Mucosa of gallbladder (tissue), 1 donor: ENCODE measurements around the gene GPR31. TPM values are rescaled to one million over a fixed set of nuclear protein-coding genes. Genes with fewer than 3 reads are reported as not detected.

Experiments
- DNase-seq: peaks from one replicate; pipeline ENCODE4 v3.0.0-alpha.2; 2020; ENCODE audit warnings: low spot score
- total RNA-seq: library from RNA; stranded (reverse); gene quantifications from one replicate; pipeline ENCODE4 v1.2.1, GENCODE V29; 2021
- donor health status: DM: no; HTN: no; CAD: no.

GPR31 gene
- total RNA-seq, 1 donor from 2014 or later: not detected

DNA sequence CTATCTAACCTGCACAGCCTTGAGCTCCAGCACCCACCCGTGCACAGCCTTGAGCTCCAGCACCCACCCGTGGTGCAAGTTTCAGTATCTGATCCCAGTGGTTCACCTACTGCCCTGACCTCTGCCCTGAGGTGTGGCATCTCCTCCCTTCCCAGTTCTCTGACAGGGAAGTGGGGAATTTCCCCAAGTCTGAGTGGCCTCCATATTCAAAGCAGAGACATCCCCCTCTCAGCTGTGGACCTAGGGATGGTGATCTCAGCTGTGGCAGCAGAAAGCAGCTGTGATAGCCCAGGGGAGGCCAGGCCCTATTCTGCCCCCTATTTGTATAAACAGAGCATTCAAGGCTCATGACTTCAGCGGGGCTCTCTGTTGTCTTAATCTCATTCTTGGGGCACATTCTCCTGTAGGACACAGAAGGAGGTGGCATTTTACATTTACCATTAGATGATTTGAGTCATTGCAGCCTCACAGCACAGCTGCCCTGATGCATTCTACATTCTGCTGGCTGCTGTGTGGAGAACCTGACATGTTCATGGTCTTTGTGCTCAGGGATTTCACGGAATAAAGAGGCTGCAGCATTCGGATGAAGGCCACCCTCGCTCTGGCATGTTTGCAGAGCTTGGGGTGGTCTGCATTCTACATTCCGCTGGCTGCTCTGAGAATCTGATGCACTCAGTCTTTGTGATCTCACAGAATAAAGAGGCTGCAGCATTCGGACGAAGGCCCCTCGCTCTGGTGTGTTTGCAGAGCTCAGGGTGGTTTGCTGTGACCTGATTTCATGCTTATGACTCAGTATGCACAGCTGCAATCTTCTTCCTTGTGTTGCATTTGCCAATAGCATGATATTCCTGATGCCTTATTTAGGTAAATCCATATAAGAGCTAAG lies 16.9 kb downstream of the GPR31 start:
- DNase-seq: no peak

DNA sequence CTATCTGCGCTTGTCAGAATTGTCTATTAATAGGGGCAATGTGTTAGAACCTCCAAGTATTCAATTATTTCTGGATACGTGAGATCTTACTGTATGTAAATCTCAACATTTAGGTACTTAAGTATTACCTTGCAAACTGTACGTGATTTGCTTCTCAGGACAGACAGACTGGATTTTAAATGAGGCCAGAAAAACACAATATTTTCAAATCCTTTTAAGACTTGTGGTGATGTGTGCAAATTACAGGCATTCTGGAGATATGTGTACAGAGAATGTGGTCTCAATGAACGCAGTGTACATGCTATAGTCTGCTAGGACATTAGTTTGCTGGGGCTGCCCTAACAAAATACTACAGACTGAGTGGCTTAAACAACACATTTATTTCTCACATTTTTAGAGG lies 18.0 kb downstream of the GPR31 start:
- DNase-seq: no peak

- DNase-seq: no peak
Observed at GRCh38 chr6:167137881-167138280, 19.9 kb downstream of the GPR31 start.

DNA sequence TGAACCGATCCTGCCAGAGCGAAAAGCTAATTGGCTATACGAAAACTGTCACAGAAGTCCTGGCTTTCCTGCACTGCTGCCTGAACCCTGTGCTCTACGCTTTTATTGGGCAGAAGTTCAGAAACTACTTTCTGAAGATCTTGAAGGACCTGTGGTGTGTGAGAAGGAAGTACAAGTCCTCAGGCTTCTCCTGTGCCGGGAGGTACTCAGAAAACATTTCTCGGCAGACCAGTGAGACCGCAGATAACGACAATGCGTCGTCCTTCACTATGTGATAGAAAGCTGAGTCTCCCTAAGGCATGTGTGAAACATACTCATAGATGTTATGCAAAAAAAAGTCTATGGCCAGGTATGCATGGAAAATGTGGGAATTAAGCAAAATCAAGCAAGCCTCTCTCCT lies 20.7 kb downstream of the GPR31 start:
- no peak for DNase-seq

GRCh38 chr6:167136376-167136775 lies 21.4 kb downstream of the GPR31 start:
- no peak for DNase-seq

DNA sequence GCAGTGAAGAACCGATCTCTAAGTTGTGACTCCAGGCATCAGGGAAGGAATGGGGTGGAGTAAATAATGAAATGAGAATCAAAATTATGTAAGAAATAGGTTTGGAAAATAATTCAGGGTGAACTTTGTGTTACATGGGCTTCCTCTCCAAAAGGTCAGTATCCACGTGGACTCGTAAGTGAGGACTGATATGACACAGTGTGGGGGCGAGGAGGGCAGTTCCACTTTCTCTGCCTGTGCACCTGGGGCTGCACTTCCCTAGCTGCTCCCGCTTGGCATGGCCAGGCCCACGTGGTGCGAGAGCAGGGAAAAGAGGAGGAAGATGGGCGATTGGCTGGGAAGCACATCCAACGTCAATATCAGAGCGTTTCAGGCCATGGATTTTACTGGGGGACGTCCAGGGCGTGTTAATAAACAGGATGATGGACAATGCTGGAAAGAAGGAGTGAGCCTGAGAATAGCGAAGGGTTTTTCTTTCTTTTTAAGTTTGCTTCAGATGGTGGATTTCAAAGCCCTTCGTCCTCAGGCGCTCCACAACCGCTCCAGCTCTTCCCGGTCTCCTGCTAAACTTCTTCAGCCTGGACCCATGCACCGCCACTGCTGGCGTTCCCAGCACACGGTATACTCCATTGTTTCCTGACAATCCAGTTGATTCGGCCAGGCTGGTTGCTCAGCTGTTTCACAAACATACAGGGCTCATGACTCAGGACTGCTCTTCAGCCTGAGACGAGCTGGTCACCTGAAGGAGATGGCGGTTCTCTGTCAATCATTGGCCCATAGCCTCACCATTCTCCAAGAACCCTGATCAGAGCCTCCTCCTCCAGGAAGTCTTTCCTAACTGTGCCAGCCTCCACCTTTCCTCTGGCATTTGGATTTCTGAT lies 23.1 kb downstream of the GPR31 start:
- no peak for DNase-seq

DNA sequence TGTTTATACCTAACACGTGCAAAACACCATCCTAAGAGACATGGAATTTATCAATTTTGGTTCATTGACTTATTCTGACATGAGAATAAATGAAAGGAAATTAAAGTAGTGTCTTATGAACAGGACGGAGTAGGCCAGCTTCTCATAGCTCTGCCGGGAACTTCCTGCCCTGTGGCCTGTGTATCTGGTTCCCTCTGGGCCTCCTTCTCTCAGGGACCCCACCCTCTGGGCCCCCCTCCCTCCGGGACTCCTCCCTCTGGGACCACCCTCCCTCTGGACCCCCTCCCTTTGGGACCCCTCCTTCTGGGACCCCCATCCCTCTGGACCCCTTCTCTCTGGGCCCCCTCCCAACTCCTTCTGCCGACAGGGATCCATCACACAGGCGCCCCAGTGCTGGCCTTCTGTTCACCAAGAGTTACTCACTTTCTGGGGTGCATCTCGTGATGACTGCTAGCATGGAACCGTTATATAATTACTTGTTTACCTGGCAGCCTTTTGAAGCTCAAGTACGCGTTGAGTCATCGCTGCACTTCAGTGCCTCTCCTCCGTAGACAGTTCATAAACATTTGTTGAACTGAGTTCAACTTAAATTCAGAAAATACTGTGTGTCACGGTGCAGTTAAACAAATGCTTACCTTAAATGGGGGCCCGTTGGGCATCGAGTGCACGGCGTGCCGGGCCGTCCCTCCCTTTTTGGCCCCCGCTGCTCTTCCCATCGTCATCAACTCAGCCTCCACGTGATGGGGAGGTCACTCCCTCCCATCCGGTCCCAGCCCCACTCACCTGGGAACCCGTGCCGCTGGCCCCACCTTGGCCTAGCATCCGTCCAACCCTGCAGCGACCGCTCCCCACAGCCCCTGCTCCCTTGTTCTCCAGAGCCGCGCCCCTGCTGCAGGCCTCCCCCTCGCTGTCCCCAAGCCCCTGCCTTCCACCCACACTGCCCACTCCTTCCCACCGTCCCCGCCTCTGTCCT lies 26.8 kb downstream of the GPR31 start:
- DNase-seq: no peak

DNA sequence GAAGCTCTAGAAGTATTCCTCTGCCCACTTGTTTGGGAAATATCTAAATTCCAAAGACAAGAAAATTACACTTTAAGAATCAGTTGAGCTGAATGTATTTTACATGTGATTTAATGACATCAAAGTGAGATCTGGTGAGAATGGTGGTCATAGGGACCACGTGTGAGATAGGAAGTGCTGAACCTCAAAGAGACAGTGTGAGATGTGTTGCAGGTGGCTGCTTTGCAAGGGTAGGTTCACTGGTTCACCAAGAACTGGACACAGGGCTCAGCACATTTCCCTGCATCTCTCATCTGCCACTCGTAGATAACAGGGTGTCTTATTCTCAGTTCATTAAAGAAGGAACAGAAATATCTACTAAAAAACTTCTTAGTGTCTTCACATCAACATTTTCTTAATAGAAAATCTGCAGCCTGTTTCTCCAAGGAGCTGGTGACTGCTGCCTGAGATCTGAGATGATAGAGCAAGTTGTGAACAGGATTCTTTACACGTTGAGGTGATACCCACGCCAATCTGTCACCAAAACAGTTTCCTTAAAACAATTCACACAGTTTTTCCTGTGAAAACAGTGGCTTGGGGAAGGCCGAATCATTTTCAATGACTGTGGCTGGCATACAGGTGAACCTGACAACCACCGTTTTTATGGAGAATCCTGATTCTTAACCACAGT lies 27.6 kb downstream of the GPR31 start:
- DNase-seq: no peak

- no peak for DNase-seq
Observed at GRCh38 chr6:167129562-167129961, 28.2 kb downstream of the GPR31 start.

- DNase-seq: no peak
Observed at GRCh38 chr6:167129159-167129558, 28.6 kb downstream of the GPR31 start.

GRCh38 chr6:167127785-167128531 lies 29.8 kb downstream of the GPR31 start:
- no peak for DNase-seq

DNA sequence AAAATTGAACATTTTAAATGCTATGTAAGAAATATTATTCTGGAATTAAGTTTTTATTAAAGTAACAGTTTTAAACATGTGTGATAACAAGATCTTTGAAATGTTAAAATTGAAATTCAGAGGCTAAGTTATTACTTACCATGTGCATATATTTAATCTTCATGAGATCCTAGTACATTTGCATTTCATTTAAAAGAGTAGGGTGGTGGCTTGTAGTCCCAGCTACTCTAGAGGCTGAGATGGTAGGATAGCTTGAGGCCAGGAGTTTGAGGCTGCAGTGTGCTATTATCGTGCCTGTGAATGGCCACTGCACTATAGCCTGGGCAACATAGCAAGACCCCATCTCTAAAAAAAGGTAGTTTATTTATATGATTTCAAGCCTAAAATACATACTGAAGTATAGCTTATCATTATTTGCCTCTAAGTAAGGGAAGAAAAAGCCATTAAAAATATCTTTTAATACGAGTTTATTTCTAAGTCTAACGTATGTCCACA lies 31.9 kb downstream of the GPR31 start:
- no peak for DNase-seq

DNA sequence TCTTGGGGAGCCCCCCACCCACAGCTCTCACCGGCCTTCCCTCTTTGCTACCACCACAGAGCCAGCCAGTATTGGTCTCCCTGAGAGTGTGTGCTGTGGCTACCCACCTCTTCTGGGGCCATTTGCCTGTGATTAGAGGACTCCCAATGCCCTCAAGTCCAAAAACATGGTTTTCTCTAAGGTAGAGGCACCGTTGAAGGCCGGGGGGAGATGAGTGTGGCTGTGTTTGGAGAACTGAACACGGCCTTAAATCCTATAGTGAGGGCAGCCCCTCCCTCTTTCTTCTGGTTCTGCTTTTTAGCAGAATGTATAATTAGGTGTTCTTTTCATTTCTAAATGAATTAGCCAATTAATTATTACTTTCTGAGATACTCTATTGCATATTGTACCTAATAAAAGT lies 32.4 kb downstream of the GPR31 start:
- DNase-seq: no peak

- no peak for DNase-seq
Observed at GRCh38 chr6:167124753-167125152, 33.0 kb downstream of the GPR31 start.

DNA sequence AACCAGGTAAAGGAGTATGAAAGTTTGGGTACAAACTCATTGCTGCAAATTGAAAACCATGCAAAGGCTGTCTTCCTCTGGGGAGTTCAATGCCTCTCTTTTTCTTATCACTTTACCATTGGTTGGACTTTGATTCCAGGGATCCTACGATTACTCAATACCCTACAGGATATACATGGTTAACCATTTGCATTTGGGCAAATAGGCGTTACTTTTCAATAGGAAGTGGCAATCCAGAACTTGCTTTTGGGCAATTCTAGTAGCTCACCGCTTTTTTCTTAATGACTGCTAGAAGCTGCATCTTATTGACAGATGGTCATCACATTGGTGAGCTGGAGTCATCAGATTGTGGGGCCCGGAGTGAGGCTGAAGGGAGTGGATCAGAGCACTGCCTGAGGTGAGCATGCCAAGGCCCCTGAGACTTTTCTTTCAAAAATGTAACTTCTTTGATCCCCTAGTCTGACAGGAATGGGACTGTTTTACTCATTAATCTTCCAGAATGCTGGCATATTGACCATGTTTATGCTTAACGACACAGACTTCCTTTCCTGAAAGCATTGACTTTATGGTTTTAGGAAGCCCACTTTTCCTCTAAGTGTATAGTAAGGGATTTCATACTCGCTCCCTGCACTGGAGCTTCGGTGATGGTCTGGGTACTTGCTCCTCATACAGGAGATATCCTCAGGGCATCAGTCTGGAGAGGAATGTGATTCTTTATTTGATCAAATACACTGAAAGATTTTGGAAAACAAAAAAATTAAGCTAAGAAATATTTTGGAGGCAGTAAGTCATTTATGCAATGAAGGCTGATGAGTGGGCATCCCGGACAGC lies 34.7 kb downstream of the GPR31 start, which contains the start of gene CCR6:
CCR6 (plus strand) TSS at position 270 of the 831 bp plus-strand sequence. CDS start 13,039 bp downstream, outside the sequence.
- no peak for DNase-seq

DNA sequence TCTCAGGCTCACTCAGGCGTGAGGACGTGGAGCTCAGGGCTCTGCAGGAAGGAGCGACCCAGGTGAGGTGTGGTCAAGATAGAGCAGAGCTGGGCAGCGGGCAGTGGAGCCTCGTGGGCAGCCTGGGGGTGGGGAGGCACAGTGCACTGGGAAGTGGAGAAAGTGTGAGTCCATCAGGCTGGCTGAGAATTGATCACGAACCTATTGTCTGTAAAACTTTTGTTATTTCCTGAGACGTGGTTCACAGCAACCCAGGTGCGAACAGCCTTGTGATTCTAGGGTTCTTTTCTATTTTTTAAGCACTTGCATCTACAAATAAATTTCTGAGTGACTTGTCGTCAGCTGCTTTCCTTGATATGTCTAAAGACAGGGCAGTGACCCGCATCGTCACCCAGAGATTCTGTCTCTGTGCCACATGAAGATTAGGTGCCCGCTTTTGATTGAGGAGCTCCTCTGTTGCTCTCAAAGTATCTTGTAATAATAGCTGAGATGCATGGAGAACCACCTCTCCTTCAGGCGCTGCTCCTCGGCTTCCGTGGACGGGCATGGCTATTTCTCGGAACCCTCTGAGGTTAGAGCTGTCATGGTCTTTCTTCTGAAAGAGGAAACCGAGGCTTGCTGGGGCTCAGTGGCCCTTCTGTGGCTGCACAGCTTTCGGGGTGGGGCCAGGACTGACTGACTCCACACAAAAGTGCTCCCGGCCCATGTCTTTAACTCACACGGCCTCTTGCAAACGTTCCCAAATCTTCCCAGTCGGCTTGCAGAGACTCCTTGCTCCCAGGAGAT lies 35.5 kb downstream of the GPR31 start:
- no peak for DNase-seq

DNA sequence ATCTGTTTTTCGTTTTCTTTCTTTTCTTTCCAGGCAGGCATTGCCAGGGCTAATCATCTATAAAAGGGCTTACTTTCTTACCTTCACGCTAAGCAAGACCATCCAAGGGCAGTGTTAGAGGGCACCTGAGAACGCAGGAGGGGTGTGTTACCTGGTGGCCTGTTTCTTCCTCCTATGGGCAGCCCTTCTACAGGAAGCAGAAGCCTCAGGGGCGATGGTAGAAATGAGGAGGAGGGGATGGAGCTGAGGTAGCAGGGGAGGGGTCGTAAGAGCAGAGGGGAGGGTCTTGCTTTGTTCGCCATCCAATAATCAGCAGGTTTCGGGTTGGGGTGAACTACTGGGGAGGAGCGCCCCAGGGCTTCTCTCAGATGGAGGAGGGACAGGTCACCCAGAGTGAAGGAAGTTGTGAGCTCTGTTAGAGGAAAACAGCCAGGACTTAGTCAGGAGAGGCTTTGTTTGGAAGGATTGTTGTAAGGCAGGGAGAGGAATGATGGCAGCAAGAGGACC lies 36.4 kb downstream of the GPR31 start:
- DNase-seq: no peak

GRCh38 chr6:167120583-167120903 lies 37.2 kb downstream of the GPR31 start:
- DNase-seq: no peak
